GM10248 (cell line): Measurements from ENCODE around the gene DEFB129.
A peak's percentile ranks its signal among the peaks of the same experiment; 100 is the strongest.
"Not testable (repeated sequence)": the region's sequence is repeated elsewhere in the genome, so short reads cannot be mapped to it uniquely, and the experiment has no call there.

Source experiments
- CTCF ChIA-PET: fragments of 300-600 bp; sonication (Branson Sonifier 250); formaldehyde crosslinking; extraction: SDS; loops from one replicate; lab custom pipeline; 2021; ENCODE audit warnings: antibody characterized with exemption; lab: Yijun Ruan, JAX
- POLR2A ChIA-PET: fragments of 350-650 bp; sonication (Branson Sonifier 250); formaldehyde crosslinking; extraction: SDS; loops from one replicate; lab custom pipeline; 2020; ENCODE audit warnings: antibody characterized with exemption; lab: Yijun Ruan, JAX
- DNase-seq: peaks from one replicate; pipeline ENCODE4 v3.0.0; 2012; ENCODE audit errors: extremely low spot score
- TF ChIP-seq, protein P1 (sequence below): IDR thresholded peaks from 2 replicates; pipeline ENCODE4 v1.5.1; 2012; ENCODE audit warnings: mild to moderate bottlenecking, low read depth; ENCODE audit errors: extremely low read depth, missing control alignments, control extremely low read depth

Gene DEFB129

DNA sequence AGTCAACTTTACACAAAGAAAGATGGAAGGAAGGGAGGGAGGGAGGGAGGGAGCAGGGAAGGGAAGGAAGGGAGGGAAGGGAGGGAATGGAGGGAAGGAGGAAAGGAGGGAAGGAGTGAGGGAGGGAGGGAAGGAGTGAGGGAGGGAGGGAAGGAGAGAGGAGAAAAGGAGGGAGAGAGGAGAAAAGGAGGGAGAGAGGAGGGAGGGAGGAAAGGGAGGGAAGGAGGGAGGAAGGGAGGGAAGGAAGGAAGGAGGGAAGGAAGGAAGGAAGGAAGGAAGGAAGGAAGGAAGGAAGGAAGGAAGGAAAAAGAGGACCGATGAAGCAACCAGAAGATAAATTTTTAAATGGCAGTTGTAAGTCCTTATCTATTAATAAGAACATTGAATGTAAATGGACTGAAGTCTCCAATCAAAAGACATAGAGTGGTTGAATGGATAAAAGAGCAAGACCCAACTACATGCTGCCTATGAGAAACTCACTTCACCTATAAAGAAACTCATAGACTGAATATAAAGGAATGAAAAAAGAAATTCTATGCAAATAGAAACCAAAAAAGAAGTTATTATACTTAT is 5.7 kb upstream of the DEFB129 start:
- POLR2A ChIA-PET = no interaction called here
- TF ChIP-seq, protein P1, sequence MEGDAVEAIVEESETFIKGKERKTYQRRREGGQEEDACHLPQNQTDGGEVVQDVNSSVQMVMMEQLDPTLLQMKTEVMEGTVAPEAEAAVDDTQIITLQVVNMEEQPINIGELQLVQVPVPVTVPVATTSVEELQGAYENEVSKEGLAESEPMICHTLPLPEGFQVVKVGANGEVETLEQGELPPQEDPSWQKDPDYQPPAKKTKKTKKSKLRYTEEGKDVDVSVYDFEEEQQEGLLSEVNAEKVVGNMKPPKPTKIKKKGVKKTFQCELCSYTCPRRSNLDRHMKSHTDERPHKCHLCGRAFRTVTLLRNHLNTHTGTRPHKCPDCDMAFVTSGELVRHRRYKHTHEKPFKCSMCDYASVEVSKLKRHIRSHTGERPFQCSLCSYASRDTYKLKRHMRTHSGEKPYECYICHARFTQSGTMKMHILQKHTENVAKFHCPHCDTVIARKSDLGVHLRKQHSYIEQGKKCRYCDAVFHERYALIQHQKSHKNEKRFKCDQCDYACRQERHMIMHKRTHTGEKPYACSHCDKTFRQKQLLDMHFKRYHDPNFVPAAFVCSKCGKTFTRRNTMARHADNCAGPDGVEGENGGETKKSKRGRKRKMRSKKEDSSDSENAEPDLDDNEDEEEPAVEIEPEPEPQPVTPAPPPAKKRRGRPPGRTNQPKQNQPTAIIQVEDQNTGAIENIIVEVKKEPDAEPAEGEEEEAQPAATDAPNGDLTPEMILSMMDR = no peak

DNA sequence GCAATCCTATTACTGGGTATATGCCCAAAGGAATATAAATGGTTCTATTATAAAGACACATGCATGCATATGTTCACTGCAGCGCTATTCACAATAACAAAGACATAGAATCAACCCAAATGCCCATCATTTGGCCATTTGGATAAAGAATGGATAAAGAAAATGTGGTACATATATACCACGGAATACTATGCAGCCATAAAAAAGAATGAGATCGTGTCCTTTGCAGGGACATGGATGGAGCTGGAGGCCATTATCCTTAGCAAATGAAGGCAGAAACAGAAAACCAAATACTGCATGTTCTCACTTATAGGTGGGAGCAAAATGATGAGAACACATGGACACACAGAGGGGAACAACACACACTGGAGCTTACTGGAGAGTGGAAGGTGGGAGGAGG is 1.2 kb upstream of the DEFB129 start:
- CTCF ChIA-PET = interaction anchor here (1.8 to 1.9 kb wide), 4 partner anchors 9 to 13 kb away, joined by 4 to 6 read pairs (median 6); no protein-coding TSS in a partner anchor
- POLR2A ChIA-PET, DNase-seq: not testable (repeated sequence)

More for the DNA sequence above, 5.7 kb upstream of the DEFB129 start:
- DNase-seq = no peak
- CTCF ChIA-PET = no interaction called here

DNA sequence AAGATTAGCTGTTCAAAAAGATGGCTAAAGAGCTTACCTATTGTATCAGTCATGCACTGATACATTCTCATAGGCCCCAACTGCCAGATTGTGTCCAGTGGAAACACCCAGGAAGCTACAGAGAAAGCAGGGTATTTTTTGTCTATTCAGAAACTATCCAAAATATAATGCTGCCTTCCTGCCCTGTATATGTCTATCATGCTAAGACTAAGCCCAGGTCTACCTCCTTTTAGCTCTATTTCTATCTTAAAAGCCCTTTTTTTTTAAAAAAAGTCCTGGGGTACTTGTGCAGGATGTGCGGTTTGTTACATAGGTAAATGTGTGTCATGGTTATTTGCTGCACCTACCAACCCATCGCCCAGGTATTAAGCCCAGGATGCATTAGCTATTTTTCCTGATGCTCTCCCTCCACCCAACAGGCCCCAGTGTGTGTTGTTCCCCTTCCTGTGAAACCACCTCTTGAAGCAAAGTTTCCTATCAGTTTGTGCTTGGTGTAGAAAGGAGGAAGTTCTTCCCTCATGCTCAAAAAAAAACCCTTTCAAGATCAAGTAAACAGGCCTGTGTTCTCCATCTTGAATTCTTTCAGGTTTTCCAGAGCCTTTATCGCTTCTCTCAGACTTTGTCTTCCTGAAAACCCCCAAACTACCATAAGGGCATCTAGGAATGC is 514 bp downstream of the DEFB129 start:
- TF ChIP-seq, protein P1 = no peak
- no peak for DNase-seq
- CTCF ChIA-PET = interaction anchor here (1.0 to 1.8 kb wide), 5 partner anchors 9 to 103 kb away, joined by 4 to 9 read pairs (median 5); no protein-coding TSS in a partner anchor
- POLR2A ChIA-PET = no interaction called here

DNA sequence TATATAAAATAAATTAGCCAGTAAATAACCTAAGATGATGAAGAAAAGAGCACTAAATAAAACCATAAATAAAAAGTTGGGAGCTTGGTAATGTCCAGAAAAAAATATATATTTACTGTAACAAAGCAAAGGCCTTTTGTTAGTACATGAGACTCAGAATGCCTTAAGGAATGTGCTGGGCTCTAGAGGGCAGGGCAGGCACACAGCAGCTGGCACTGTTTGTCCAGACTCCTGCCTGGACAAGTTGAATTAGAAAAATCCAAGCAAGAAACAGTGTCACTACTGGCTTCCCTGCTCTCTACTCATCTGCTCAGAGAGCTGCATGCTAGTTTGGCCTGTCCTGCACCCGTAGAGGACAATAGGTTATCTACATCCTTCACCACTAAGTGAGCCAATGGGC is 8.8 kb downstream of the DEFB129 start:
- ChIA-PET POLR2A (no interaction called here), CTCF (interaction anchor here (1.5 kb wide), 1 partner anchor 10 kb away, joined by 4 read pairs; the partner anchor contains the start of gene DEFB129)
- DNase-seq = no peak
- TF ChIP-seq, protein P1 = no peak

DNA sequence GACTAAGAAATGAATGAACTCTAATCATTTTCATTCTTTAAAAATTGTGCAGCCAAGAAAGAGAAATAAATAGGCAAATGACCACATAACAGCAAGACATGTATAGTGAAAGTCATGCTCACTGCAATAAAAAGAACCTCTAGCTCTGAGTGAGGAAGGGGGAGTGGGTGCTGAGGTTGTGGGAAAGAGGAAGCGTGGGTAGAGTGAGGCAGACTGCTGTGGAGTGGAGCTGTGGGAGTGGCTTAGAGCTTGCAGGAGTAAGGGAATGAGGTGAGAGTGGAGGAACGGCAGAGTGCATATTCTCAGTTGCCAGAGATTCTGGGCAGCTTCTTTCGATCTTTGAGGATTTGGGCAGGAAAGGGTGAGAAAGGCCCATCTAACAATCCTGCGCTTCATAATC is 10.4 kb downstream of the DEFB129 start:
- POLR2A ChIA-PET = no interaction called here
- CTCF ChIA-PET = interaction anchor here (0.8 to 2.7 kb wide), 3 partner anchors 12 to 93 kb away, joined by 3 to 6 read pairs (median 5); no protein-coding TSS in a partner anchor

DNA sequence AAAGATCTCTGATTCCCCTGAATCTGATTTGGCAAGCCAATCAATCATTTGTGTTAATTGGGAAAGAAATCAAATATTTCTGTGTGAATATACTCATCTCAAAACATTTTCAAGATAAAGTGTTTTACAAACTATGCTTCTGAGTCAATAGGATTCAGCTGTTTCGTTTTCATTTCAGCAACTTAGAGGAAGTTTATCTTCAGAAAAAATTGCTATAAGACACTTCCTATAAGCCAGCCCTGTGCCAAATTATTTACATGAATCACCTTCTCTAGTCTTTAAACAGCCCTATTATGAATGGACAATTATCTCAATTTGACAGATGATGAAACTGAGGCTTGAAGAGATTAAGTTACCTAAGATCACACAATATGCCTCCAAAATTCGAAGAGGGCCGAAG is 10.9 kb downstream of the DEFB129 start:
- TF ChIP-seq, protein P1 = no peak
- ChIA-PET POLR2A (no interaction called here), CTCF (interaction anchor here (0.8 to 2.7 kb wide), 3 partner anchors 12 to 93 kb away, joined by 3 to 6 read pairs (median 5); no protein-coding TSS in a partner anchor)
- peak; percentile 28 for DNase-seq

More for the DNA sequence above, 10.4 kb downstream of the DEFB129 start:
- DNase-seq = peak; percentile 34
- TF ChIP-seq, protein P1 = no peak

DNA sequence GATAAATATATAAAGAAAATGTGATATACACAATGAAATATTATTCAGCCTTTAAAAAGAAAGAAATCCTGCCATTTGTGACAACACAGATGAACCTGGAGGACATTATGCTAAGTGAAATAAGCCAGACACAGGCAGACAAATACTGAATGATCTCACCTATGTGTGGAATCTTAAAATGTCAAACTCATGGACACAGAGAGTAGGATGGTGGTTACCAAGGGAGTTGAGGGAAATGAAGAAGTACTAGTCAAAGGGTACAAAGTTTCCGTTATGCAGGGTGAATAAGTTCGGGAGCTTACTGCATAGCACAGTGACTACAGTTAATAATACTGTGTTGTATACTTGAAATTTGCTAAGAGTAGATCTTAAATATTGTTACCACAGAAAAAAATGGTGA is 15.8 kb downstream of the DEFB129 start:
- no peak for DNase-seq
- ChIA-PET CTCF (interaction anchor here (1.0 to 2.0 kb wide), 3 partner anchors 23 to 88 kb away, joined by 3 to 5 read pairs (median 4); no protein-coding TSS in a partner anchor), POLR2A (no interaction called here)
- TF ChIP-seq, protein P1 = no peak
